Upper lobe of right lung (tissue), 1 donor: Measurements from ENCODE around the gene TP73. TPM values are rescaled to one million over a fixed set of nuclear protein-coding genes. Genes with fewer than 3 reads are reported as not detected.
A peak's percentile ranks its signal among the peaks of the same experiment; 100 is the strongest.

Experiments used
- ATAC-seq: fragments of 200-7000 bp; cut with Tn5 transposase; one replicate; pipeline ENCODE4 v1.9.1; 2020; ENCODE audit warnings: mild to moderate bottlenecking, moderate library complexity
- DNase-seq: peaks from one replicate; pipeline ENCODE4 v3.0.0-alpha.2; 2020
- H3K27ac ChIP-seq: fragments of 200-600 bp; one replicate; pipeline ENCODE4 v1.8.0; 2022
- H3K27me3 ChIP-seq: fragments of 200-600 bp; one replicate; pipeline ENCODE4 v1.8.0; 2022; ENCODE audit warnings: mild to moderate bottlenecking
- H3K36me3 ChIP-seq: fragments of 200-600 bp; one replicate; pipeline ENCODE4 v1.8.0; 2022
- H3K4me1 ChIP-seq: fragments of 200-600 bp; one replicate; pipeline ENCODE4 v1.8.0; 2022
- H3K4me3 ChIP-seq: fragments of 200-600 bp; one replicate; pipeline ENCODE4 v1.8.0; 2022; ENCODE audit warnings: mild to moderate bottlenecking
- H3K9me3 ChIP-seq: fragments of 200-600 bp; one replicate; pipeline ENCODE4 v1.8.0; 2022
- intact Hi-C: fragments of 100-400 bp; cut with DNase I; formaldehyde crosslinking; loops from one replicate; pipeline ENCODE4 v1.11.0; 2022
- total RNA-seq: library from RNA; stranded (reverse); fragmentation: NEBNext Ultra II Directional; extraction: Animal tissue kit (Norgen Biotek cat#: 25700); gene quantifications from one replicate; pipeline ENCODE4 v1.2.1, GENCODE V29; 2021
- TF ChIP-seq, protein P1 (sequence below): fragments of 200-600 bp; IDR thresholded peaks from one replicate; pipeline ENCODE4 v1.8.0; 2022; ENCODE audit warnings: antibody characterized with exemption
- donor health status: DM: no; HTN: yes; CAD: no; lungs with severe emphysema.

The TP73 gene
- total RNA-seq, 1 donor from 2014 or later: 0.29 TPM

DNA sequence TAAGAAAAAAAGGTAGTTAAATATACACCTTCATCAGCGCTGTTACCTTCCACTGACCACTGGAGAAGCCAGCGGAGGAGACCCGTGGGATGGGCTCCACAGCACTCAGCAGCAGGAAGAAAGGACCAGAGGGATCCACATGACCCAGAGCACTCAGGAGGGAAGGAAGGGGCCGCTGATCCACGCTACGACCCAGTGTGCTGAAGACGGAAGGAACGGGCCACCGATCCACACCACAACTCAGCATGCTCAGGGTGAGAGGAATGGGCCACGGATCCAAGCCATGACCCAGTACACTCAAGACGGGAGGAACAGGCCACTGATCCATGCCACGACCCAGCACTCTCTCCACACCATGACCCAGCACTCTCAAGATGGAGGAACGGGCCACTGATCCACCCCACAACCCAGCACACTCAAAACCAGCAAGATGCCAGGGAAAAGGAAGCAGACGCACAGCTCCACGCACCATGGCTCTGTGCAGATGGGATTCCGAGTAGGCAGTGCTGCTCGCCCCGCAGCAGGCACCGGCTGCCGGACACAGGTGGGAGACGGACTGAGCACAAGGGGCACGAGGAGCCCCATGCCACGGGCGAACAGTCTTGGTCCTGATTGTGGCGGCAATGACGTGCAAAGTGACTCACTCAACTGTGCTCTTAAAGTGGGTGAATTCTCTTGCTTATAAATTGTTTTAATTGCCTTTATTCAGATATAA is 11.1 kb upstream of the TP73 start:
- Histone ChIP-seq H3K4me1 (no peaks in the 10 kb centered on the region), H3K4me3 (no peak overlapping the region), H3K27me3 (no peaks in the 10 kb centered on the region), H3K9me3 (no peaks in the 10 kb centered on the region), H3K27ac (no peak overlapping the region), H3K36me3 (peaks cover 39% of the 10 kb centered on the region)
- no peak for ATAC-seq
- DNase-seq: peak; percentile 54
- intact Hi-C loops: no loop called here
- TF ChIP-seq, protein P1, sequence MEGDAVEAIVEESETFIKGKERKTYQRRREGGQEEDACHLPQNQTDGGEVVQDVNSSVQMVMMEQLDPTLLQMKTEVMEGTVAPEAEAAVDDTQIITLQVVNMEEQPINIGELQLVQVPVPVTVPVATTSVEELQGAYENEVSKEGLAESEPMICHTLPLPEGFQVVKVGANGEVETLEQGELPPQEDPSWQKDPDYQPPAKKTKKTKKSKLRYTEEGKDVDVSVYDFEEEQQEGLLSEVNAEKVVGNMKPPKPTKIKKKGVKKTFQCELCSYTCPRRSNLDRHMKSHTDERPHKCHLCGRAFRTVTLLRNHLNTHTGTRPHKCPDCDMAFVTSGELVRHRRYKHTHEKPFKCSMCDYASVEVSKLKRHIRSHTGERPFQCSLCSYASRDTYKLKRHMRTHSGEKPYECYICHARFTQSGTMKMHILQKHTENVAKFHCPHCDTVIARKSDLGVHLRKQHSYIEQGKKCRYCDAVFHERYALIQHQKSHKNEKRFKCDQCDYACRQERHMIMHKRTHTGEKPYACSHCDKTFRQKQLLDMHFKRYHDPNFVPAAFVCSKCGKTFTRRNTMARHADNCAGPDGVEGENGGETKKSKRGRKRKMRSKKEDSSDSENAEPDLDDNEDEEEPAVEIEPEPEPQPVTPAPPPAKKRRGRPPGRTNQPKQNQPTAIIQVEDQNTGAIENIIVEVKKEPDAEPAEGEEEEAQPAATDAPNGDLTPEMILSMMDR: no peak

DNA sequence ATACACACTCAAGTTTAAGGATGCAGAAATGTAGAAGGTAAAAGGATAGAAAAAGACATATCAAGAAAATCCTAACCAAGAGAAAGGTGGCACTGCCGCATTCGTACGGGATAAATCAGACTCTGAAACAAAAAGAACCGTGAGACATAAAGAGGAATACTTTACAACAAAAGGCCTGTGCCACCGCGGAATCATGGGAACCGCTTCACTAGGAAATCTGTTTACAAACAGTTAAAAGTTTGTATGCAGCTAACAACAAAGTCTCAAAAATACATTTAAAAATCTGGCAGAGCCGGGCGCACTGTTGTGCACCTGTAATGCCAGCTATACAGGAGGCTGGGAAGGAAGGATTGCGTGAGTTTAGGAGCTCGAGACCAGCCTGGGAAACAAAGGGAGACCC is 10.5 kb upstream of the TP73 start:
- TF ChIP-seq, protein P1: no peak
- DNase-seq (peak; percentile 19), ATAC-seq (no peak)
- intact Hi-C loops: no loop called here
- no peaks in the 10 kb centered on the region for H3K27me3 ChIP-seq
- H3K4me1 ChIP-seq: no peaks in the 10 kb centered on the region
- H3K27ac ChIP-seq: no peak overlapping the region
- H3K4me3 ChIP-seq: no peak overlapping the region
- H3K9me3 ChIP-seq: no peaks in the 10 kb centered on the region
- H3K36me3 ChIP-seq: peaks cover 39% of the 10 kb centered on the region

DNA sequence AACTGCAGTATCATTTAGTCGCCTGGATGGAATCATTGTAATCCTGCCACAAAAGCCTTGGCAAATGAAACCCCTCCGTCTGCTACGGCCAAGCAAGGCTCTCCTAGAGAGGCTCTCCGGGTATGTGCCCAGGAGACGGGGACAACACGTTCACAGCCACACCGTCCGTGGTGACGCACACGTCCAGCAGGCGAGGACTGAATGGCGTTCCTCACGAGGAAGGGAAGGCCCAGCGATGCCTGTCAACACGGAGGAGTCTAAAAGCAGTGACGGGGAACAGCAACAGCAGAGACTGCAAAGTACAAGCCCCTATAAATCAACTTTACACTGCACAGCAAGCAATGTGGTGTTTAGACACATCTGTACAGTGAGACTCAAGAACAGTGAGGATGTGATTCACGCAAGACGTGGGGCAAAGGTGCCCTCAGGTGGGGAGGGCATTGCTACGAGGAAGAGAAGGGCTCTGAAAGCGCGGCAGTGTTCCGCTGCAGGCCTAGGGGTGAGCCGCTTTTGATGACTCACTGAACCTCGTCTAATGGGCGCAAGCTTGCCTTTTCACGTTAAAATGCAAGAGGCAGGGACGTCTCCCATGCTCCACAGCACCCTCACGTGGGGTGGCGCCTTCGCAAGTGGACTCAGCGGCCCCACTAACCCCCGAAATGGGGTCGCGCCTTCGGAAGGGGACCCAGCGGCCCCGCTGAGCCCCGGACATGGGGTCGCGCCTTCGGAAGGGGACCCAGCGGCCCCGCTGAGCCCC is 9.2 kb upstream of the TP73 start:
- ATAC-seq: no peak
- Histone ChIP-seq H3K27me3 (no peaks in the 10 kb centered on the region), H3K4me3 (no peak overlapping the region), H3K4me1 (no peaks in the 10 kb centered on the region), H3K9me3 (no peaks in the 10 kb centered on the region), H3K36me3 (peaks cover 34% of the 10 kb centered on the region), H3K27ac (no peak overlapping the region)
- TF ChIP-seq, protein P1: no peak
- intact Hi-C loops: no loop called here
- DNase-seq: peak; percentile 40

DNA sequence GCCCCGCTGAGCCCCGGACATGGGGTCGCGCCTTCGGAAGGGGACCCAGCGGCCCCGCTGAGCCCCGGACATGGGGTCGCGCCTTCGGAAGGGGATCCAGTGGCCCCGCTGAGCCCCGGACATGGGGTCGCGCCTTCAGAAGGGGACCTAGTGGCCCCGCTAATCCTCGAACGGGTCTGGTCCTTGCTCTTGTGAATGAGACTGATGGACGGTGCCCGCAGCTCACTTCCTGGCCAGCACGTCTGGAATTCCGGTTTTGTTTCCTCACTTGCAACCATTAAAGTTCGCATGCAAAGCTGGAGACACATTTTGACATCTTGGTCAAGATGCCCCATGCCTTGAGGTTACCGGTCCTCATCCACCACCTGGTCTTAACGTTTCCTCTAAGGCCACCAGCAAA is 8.0 kb upstream of the TP73 start:
- Histone ChIP-seq H3K4me1 (peaks cover 11% of the 10 kb centered on the region), H3K27me3 (no peaks in the 10 kb centered on the region), H3K36me3 (peaks cover 28% of the 10 kb centered on the region), H3K9me3 (no peaks in the 10 kb centered on the region), H3K4me3 (no peak overlapping the region), H3K27ac (no peak overlapping the region)
- TF ChIP-seq, protein P1: no peak
- DNase-seq (no peak), ATAC-seq (no peak)
- intact Hi-C loops: no loop called here

DNA sequence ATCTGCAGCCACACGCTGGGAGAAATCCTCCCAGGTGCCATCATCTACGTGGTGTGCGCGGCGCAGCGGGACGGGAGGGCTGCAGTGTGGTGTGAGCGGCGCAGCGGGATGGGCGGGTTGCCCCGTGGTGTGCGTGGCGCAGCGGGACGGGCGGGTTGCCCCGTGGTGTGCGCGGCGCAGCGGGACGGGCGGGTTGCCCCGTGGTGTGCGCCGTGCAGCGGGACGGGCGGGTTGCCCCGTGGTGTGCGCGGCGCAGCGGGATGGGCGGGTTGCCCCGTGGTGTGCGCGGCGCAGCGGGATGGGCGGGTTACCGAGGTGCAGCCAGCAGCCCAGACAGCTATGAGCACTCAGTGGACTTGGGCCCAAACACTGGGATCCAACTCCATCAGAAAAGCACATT is 7.1 kb upstream of the TP73 start:
- TF ChIP-seq, protein P1: no peak
- DNase-seq: peak; percentile 52
- H3K36me3 ChIP-seq: peaks cover 28% of the 10 kb centered on the region
- H3K4me1 ChIP-seq: peaks cover 14% of the 10 kb centered on the region
- ATAC-seq: no peak
- H3K27ac ChIP-seq: no peak overlapping the region
- no peaks in the 10 kb centered on the region for H3K9me3 ChIP-seq
- no peak overlapping the region for H3K4me3 ChIP-seq
- no peaks in the 10 kb centered on the region for H3K27me3 ChIP-seq
- intact Hi-C loops: no loop called here
